ENCODE measurements around the gene CITED2. TPM values are rescaled to one million over a fixed set of nuclear protein-coding genes. Genes with fewer than 3 reads are reported as not detected.

CITED2 gene
- total and polyA plus RNA-seq, 2 donors, result 26.3 to 36.2 TPM

DNA sequence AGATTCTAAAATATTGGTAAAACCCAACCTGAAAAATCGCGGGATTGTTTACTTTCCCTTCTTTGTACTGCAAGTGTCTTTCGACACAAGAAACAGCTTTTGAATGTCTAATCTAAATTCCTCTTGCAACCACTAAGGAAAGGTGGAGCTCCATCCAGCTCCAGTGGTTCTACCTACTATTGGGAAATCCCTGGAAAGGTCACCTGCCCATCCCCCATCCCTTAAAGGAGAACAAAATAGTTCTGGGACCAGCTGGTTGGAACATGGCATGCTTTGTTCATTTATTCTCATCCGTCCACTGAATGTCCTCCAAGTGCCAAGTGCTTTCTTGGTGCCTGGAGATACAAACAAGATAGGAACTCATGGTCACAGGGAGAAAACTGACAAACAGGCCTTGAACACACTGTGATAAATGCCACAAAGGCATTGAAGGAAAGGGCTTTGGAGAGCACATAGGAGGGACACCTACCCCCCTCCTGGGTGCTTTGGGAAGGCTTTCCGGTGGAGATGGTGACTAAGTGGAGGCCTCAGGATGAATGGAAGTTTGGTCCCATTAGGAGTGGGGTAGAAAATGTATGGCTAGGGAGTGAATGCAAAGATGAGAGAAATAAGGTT lies 2.3 kb upstream of the CITED2 start:
- H3K4me1 ChIP-seq (ENCODE audit: control insufficient read depth in 2 of 2, insufficient read depth in 2 of 2, low read length in 2 of 2), result peaks cover 5 to 9% of the 10 kb centered on the region in 2 donors
- no peaks in the 10 kb centered on the region for H3K27me3 ChIP-seq (ENCODE audit: control insufficient read depth in 2 of 2, insufficient read depth in 1 of 2, low read length in 1 of 2)
- no peaks in the 10 kb centered on the region for H3K36me3 ChIP-seq (ENCODE audit: control insufficient read depth in 2 of 2, insufficient read depth in 2 of 2, low read length in 1 of 2)
- H3K27ac ChIP-seq (ENCODE audit: low read depth in 1 of 2, low read length in 1 of 2), result no peak overlapping the region
- 94% methylated on average over 5 of the region's 5 CpGs for WGBS
- H3K4me3 ChIP-seq (ENCODE audit: low read length in 2 of 2), result no peak overlapping the region
- no peak for DNase-seq (ENCODE audit: low read depth in 6 of 9, low spot score in 9 of 9)
- H3K9me3 ChIP-seq (ENCODE audit: control insufficient read depth in 2 of 2, insufficient read depth in 1 of 2, low read length in 1 of 2), result peaks cover 0 to 7% of the 10 kb centered on the region in 2 donors

DNA sequence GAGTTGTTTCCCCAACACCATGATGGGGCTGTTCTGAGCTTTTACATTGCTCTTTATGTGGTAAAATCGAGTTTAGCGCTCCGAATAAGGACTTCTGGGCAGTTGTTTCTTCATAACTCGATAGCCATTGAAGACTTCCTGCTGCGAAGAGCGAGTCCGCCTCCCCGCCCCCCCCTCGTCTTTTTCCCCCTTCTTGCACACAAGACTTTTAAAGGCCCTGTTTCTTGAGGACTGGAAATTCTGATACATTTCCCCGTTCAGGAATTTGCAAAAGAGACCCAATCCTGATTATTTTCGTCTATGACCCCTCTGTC lies 1.5 kb upstream of the CITED2 start:
- peak in 6 of 9 donors; percentile 25 to 71 (median 42) for DNase-seq (ENCODE audit: low read depth in 6 of 9, low spot score in 9 of 9)
- H3K4me3 ChIP-seq (ENCODE audit: low read length in 2 of 2), result peak overlapping the region; percentile 63 to 72
- peak overlapping the region; percentile 96 to 97 for H3K27ac ChIP-seq (ENCODE audit: low read depth in 1 of 2, low read length in 1 of 2)
- peaks cover 5 to 9% of the 10 kb centered on the region in 2 donors for H3K4me1 ChIP-seq (ENCODE audit: control insufficient read depth in 2 of 2, insufficient read depth in 2 of 2, low read length in 2 of 2)
- H3K27me3 ChIP-seq (ENCODE audit: control insufficient read depth in 2 of 2, insufficient read depth in 1 of 2, low read length in 1 of 2), result no peaks in the 10 kb centered on the region
- H3K36me3 ChIP-seq (ENCODE audit: control insufficient read depth in 2 of 2, insufficient read depth in 2 of 2, low read length in 1 of 2), result no peaks in the 10 kb centered on the region
- peaks cover 0 to 7% of the 10 kb centered on the region in 2 donors for H3K9me3 ChIP-seq (ENCODE audit: control insufficient read depth in 2 of 2, insufficient read depth in 1 of 2, low read length in 1 of 2)
- WGBS, result 9% methylated on average over 11 of the region's 11 CpGs

DNA sequence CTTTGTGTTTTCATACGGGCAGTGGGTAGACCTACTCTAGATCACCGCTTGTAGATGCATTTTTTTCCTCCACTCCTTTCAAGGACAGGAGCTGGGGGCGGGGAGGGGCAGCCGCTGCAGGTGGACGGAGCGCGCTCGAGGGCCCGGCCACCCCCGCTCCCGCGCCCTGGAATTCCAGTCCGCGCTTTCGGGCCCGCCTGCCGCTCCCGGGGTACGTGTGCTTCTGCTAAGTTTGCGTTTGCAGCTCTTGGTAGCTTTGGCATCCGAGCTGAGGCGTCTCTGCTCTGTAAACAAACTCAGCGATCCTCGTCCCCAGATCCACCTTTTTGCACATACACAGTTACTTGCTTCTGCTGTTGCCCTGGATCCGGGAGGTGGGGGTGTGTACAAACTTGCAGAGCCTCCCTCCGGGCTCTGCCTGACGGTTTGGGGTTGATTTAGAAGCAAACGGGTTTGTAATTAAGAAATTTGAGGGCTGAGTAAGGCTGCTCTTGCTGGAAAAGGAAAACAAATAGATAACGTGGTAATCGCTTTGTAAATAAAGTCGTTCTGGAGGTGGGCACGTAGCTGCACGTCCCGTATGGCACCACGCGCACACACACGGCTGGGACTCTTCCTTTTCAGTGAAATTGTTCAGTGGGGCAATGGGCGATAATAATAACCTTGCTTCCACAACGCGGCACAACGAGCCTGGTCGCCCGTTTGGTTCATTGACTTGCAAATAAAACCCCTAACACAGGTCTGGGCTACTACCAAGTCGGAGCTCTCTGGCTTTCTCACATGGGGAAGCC lies 973 bp upstream of the CITED2 start:
- Histone ChIP-seq H3K4me3 (ENCODE audit: low read length in 2 of 2) (peak overlapping the region; percentile 63 to 72), H3K27me3 (ENCODE audit: control insufficient read depth in 2 of 2, insufficient read depth in 1 of 2, low read length in 1 of 2) (no peaks in the 10 kb centered on the region), H3K36me3 (ENCODE audit: control insufficient read depth in 2 of 2, insufficient read depth in 2 of 2, low read length in 1 of 2) (no peaks in the 10 kb centered on the region), H3K4me1 (ENCODE audit: control insufficient read depth in 2 of 2, insufficient read depth in 2 of 2, low read length in 2 of 2) (peaks cover 6 to 11% of the 10 kb centered on the region in 2 donors), H3K27ac (ENCODE audit: low read depth in 1 of 2, low read length in 1 of 2) (peak overlapping the region; percentile 96 to 97), H3K9me3 (ENCODE audit: control insufficient read depth in 2 of 2, insufficient read depth in 1 of 2, low read length in 1 of 2) (peaks cover 0 to 7% of the 10 kb centered on the region in 2 donors)
- WGBS, result under 1% methylated on average over 44 of the region's 44 CpGs
- peak; percentile 77 to 96 (median 90) for DNase-seq (ENCODE audit: low read depth in 6 of 9, low spot score in 9 of 9)

DNA sequence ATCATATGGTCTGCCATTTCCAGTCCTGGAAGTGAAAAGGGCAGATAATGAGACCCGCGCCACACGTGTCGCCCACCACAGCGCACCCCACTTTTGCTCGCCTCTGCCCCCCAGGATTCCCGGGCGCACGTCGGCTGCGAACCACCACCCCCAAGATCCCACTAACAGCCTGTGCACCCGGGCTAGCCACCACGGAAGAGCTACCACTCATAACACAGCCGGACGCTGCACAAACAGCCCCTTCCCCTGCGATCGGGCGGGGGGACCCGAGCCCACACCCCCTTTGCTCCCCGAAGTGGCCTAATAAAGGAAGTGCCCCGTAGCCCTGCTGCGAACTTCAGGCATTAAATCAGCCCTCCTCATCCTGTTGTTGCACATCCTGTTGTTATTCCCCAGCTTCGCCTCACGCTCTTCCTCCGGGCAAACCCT lies 506 bp downstream of the CITED2 start:
- peak in 1 of 9 donors; percentile 44 for DNase-seq (ENCODE audit: low read depth in 6 of 9, low spot score in 9 of 9)
- Histone ChIP-seq H3K27me3 (ENCODE audit: control insufficient read depth in 2 of 2, insufficient read depth in 1 of 2, low read length in 1 of 2) (no peaks in the 10 kb centered on the region), H3K4me1 (ENCODE audit: control insufficient read depth in 2 of 2, insufficient read depth in 2 of 2, low read length in 2 of 2) (peaks cover 12 to 21% of the 10 kb centered on the region in 2 donors), H3K4me3 (ENCODE audit: low read length in 2 of 2) (peak overlapping the region; percentile 63 to 72), H3K9me3 (ENCODE audit: control insufficient read depth in 2 of 2, insufficient read depth in 1 of 2, low read length in 1 of 2) (peaks cover 0 to 7% of the 10 kb centered on the region in 2 donors), H3K27ac (ENCODE audit: low read depth in 1 of 2, low read length in 1 of 2) (peak overlapping the region; percentile 98 to 100), H3K36me3 (ENCODE audit: control insufficient read depth in 2 of 2, insufficient read depth in 2 of 2, low read length in 1 of 2) (no peaks in the 10 kb centered on the region)
- WGBS, result under 1% methylated on average over 25 of the region's 25 CpGs

DNA sequence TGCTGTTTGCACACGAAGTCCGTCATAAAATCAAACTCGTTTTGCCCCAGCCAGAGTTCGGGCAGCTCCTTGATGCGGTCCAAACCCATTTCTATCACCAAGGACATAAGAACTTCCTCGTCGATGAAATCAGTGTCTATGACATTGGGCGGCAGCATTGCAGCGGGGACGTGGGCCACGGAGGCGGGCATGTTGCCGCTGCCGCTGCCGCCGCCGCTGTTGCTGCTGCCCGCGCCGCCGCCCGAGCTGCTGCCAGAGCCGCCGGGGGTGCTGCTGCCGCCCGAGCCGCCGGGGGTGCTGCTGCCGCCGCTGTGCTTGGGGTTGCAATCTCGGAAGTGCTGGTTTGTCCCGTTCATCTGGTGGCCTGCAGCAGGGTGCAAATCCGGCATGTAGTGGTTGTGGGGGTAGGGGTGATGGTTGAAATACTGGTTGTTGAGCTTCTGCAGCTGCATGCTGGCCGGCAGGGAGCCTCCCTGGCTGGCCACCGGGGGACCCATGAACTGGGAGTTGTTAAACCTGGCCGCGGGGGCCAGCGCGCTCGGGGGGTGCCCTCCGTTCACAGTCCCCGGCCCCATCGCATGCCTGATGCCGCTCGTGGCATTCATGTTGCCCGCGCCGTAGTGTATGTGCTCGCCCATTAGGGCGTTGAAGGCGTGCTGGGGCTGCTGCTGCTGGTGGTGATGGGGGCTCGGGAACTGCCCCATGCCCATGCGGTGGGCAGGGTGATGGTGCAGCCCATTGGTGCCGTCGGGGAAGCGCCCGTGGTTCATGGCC lies 1.1 kb downstream of the CITED2 start:
- peaks cover 12 to 21% of the 10 kb centered on the region in 2 donors for H3K4me1 ChIP-seq (ENCODE audit: control insufficient read depth in 2 of 2, insufficient read depth in 2 of 2, low read length in 2 of 2)
- peaks cover 0 to 7% of the 10 kb centered on the region in 2 donors for H3K9me3 ChIP-seq (ENCODE audit: control insufficient read depth in 2 of 2, insufficient read depth in 1 of 2, low read length in 1 of 2)
- DNase-seq (ENCODE audit: low read depth in 6 of 9, low spot score in 9 of 9), result peak in 8 of 9 donors; percentile 38 to 86 (median 63)
- no peaks in the 10 kb centered on the region for H3K36me3 ChIP-seq (ENCODE audit: control insufficient read depth in 2 of 2, insufficient read depth in 2 of 2, low read length in 1 of 2)
- no peaks in the 10 kb centered on the region for H3K27me3 ChIP-seq (ENCODE audit: control insufficient read depth in 2 of 2, insufficient read depth in 1 of 2, low read length in 1 of 2)
- peak overlapping the region; percentile 98 to 100 for H3K27ac ChIP-seq (ENCODE audit: low read depth in 1 of 2, low read length in 1 of 2)
- H3K4me3 ChIP-seq (ENCODE audit: low read length in 2 of 2), result peak overlapping the region; percentile 63 to 72
- WGBS, result under 1% methylated on average over 57 of the region's 57 CpGs

DNA sequence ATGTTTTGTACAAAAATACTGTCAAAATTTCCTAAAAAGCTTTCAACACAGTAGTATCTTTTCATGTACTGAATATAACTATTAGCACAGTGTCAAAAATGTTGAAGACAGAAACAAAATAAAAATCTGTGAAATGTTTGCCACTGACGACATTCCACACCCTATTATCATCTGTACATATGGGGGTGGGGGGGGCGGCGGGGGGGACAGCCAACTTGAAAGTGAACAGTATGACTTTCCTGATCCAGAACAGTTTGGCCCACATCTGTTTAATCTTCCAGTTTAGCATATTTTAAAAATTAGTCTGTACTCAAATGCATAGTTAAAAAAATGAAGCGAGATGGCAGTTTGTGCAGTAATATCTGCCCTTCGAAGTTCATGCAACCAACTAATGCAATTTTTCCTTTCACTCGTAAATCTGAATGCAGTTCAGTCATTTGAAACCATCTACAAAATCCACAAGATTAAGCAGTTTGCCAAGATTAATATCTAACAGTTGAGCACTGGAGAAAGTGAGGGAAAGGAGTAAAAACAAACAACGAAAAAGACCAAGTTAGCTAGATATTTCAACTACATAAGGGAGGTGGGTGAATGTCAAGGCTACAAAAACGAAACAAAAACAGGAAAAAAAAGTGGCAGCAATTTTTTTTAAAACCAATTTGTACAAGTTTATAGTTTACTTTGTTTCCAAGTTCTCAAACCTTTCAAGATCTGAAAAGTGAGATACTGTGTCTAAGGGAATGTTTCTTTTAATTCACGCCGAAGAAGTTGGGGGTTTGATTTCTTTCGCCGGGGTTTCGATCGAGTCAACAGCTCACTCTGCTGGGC lies 1.9 kb downstream of the CITED2 start:
- Histone ChIP-seq H3K4me1 (ENCODE audit: control insufficient read depth in 2 of 2, insufficient read depth in 2 of 2, low read length in 2 of 2) (peaks cover 12 to 28% of the 10 kb centered on the region in 2 donors), H3K27me3 (ENCODE audit: control insufficient read depth in 2 of 2, insufficient read depth in 1 of 2, low read length in 1 of 2) (no peaks in the 10 kb centered on the region), H3K4me3 (ENCODE audit: low read length in 2 of 2) (peak overlapping the region; percentile 63 to 72), H3K36me3 (ENCODE audit: control insufficient read depth in 2 of 2, insufficient read depth in 2 of 2, low read length in 1 of 2) (no peaks in the 10 kb centered on the region), H3K9me3 (ENCODE audit: control insufficient read depth in 2 of 2, insufficient read depth in 1 of 2, low read length in 1 of 2) (peaks cover 0 to 7% of the 10 kb centered on the region in 2 donors), H3K27ac (ENCODE audit: low read depth in 1 of 2, low read length in 1 of 2) (peak overlapping the region; percentile 98 to 100)
- peak in 1 of 9 donors; percentile 27 for DNase-seq (ENCODE audit: low read depth in 6 of 9, low spot score in 9 of 9)
- WGBS, result 5% methylated on average over 14 of the region's 14 CpGs

DNA sequence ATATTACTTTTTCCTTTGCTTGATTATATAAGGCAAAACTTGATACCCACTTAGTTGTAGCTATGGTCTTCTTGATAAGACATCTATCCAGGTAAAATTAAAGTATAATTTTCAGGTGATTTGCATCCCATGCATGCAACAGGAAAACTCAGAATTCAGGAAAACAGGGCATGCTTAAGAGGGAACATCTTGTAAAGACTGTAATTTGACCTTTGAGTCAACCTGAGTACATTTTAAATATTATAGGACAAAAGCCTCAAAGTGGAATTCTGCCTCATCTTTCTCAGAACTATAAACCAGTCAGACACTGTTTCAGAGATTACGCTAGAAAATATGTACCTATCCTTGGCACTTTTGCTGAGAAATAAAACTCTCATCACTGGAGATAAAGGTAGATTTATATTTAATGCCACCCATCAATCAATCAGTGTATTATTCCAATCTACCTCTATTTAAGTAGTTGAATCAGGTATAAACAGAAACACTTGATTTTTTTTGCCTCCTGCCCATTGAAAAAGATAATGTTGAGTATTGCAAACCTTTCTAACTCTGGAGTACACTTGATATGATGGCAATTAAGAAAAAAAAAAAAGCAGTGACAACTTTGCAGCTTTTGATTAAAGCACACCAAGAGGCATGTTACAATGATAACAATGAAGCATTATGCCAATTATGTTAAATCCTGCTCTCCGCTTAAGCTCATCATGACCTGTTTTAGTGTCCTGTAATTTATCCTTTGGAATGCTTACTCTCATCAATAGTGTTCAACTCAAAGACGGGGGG lies 2.8 kb downstream of the CITED2 start:
- peak overlapping the region in 1 of 2 donors; percentile 2 for H3K27ac ChIP-seq (ENCODE audit: low read depth in 1 of 2, low read length in 1 of 2)
- no peak for DNase-seq (ENCODE audit: low read depth in 6 of 9, low spot score in 9 of 9)
- no peaks in the 10 kb centered on the region for H3K36me3 ChIP-seq (ENCODE audit: control insufficient read depth in 2 of 2, insufficient read depth in 2 of 2, low read length in 1 of 2)
- peaks cover 12 to 29% of the 10 kb centered on the region in 2 donors for H3K4me1 ChIP-seq (ENCODE audit: control insufficient read depth in 2 of 2, insufficient read depth in 2 of 2, low read length in 2 of 2)
- 92% methylated on average over 3 of the region's 3 CpGs for WGBS
- peak overlapping the region; percentile 3 to 63 for H3K4me3 ChIP-seq (ENCODE audit: low read length in 2 of 2)
- H3K27me3 ChIP-seq (ENCODE audit: control insufficient read depth in 2 of 2, insufficient read depth in 1 of 2, low read length in 1 of 2), result no peaks in the 10 kb centered on the region
- H3K9me3 ChIP-seq (ENCODE audit: control insufficient read depth in 2 of 2, insufficient read depth in 1 of 2, low read length in 1 of 2), result peaks cover 0 to 7% of the 10 kb centered on the region in 2 donors

DNA sequence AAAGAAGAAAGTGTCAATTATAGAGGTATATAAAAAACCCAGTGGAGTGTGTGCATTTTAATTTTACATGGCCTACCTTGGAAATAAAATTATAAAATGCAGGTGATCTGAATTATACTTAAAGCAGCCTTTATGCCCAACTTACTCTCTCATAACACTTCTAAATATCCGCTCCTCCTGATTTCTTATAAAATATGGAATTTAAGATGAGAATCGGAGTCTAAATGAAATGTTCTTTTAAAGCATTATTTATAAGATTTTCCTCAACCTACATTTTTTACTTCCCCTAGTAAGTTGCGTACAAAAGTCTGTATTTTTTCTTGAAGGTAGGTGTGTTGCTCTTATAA lies 3.5 kb downstream of the CITED2 start:
- DNase-seq (ENCODE audit: low read depth in 6 of 9, low spot score in 9 of 9), result no peak
- H3K36me3 ChIP-seq (ENCODE audit: control insufficient read depth in 2 of 2, insufficient read depth in 2 of 2, low read length in 1 of 2), result no peaks in the 10 kb centered on the region
- WGBS, result 97% methylated on average over 3 of the region's 3 CpGs
- H3K9me3 ChIP-seq (ENCODE audit: control insufficient read depth in 2 of 2, insufficient read depth in 1 of 2, low read length in 1 of 2), result peaks cover 0 to 7% of the 10 kb centered on the region in 2 donors
- H3K27ac ChIP-seq (ENCODE audit: low read depth in 1 of 2, low read length in 1 of 2), result peak overlapping the region in 1 of 2 donors; percentile 68
- H3K27me3 ChIP-seq (ENCODE audit: control insufficient read depth in 2 of 2, insufficient read depth in 1 of 2, low read length in 1 of 2), result no peaks in the 10 kb centered on the region
- H3K4me1 ChIP-seq (ENCODE audit: control insufficient read depth in 2 of 2, insufficient read depth in 2 of 2, low read length in 2 of 2), result peaks cover 7 to 29% of the 10 kb centered on the region in 2 donors
- no peak overlapping the region for H3K4me3 ChIP-seq (ENCODE audit: low read length in 2 of 2)

Data from thymus (tissue), 11 donors.